GM12878 (cell line): Measurements from ENCODE around the gene FPR1. TPM values are rescaled to one million over a fixed set of nuclear protein-coding genes. Genes with fewer than 3 reads are reported as not detected.

ENCODE experiments used
- ATAC-seq: fragments of 200-7000 bp; cut with Tn5 transposase; 3 replicates; pipeline ENCODE4 v1.9.1; 2020; ENCODE audit warnings: mild to moderate bottlenecking, moderate library complexity
- BruUV-seq: library from RNA; stranded (reverse); fragments of 400-500 nt; replicated peaks from 2 replicates; lab custom pipeline; 2021; lab: Mats Ljungman, UMichigan
- CTCF ChIA-PET: fragments of 300-600 bp; sonication (Branson Sonifier 250); formaldehyde crosslinking; extraction: SDS; loops from one replicate; lab custom pipeline; 2021; ENCODE audit warnings: inconsistent platforms; lab: Yijun Ruan, JAX
- POLR2A ChIA-PET: fragments of 350-600 bp; formaldehyde crosslinking; extraction: SDS; loops from one replicate; lab custom pipeline; 2021; ENCODE audit warnings: inconsistent platforms; lab: Charles Lee
- RAD21 ChIA-PET: fragments of 300-600 bp; sonication (Branson Sonifier 250); formaldehyde crosslinking; loops from one replicate; lab custom pipeline; 2023; ENCODE audit warnings: antibody characterized with exemption; ENCODE audit not compliant: unreplicated experiment; lab: Charles Lee
- SMC1A ChIA-PET: fragments of 300-600 bp; sonication (Branson Sonifier 250); formaldehyde crosslinking; loops from one replicate; lab custom pipeline; 2023; ENCODE audit not compliant: unreplicated experiment, uncharacterized antibody; lab: Charles Lee
- DNase-seq: peaks from one replicate; pipeline ENCODE4 v3.0.0-alpha.2; 2011; ENCODE audit warnings: low read depth, low spot score
- FAIRE-seq: peaks from 3 replicates; lab custom pipeline; 2011; peaks lifted over from hg19 to GRCh38; lab: Jason Lieb, UNC
- H2AFZ ChIP-seq: 2 replicates; pipeline ENCODE4 v1.6.0; 2011; ENCODE audit warnings: low read depth, low read length, control low read depth; ENCODE audit not compliant: control insufficient read depth
- H3K27ac ChIP-seq: 2 replicates; pipeline ENCODE4 v1.5.1; 2011; ENCODE audit warnings: control low read depth; ENCODE audit not compliant: control insufficient read depth, insufficient read depth
- H3K27me3 ChIP-seq, 2 experiments: replicated peaks in 1 of 2; 2 replicates each; pipeline versions ENCODE4 v1.6.0 to v1.6.1; 2011; ENCODE audit warnings: low read length in 1 of 2; ENCODE audit not compliant: control insufficient read depth in 2 of 2, insufficient read depth in 2 of 2
- H3K36me3 ChIP-seq, 2 experiments: 2 replicates each; pipeline ENCODE4 v1.5.1; 2011; ENCODE audit warnings: low read length in 1 of 2; ENCODE audit not compliant: control insufficient read depth in 2 of 2, insufficient read depth in 2 of 2
- H3K4me1 ChIP-seq: 2 replicates; pipeline ENCODE4 v1.6.1; 2011; ENCODE audit warnings: mild to moderate bottlenecking, low read length, moderate library complexity, mixed read lengths; ENCODE audit not compliant: control insufficient read depth, insufficient read depth
- H3K4me2 ChIP-seq: 2 replicates; pipeline ENCODE4 v1.6.0; 2011; ENCODE audit warnings: control low read depth; ENCODE audit not compliant: control insufficient read depth, insufficient read depth
- H3K4me3 ChIP-seq: fragments of 200-600 bp; sonication (generic); 2 replicates; pipeline ENCODE4 v1.5.1; 2016
- H3K79me2 ChIP-seq: 2 replicates; pipeline ENCODE4 v1.6.0; 2011; ENCODE audit warnings: low read length; ENCODE audit not compliant: control insufficient read depth, insufficient read depth
- H3K9ac ChIP-seq: 2 replicates; pipeline ENCODE4 v1.8.0; 2011; ENCODE audit warnings: low read length, control low read depth, mixed read lengths; ENCODE audit not compliant: control insufficient read depth, insufficient read depth
- H3K9me3 ChIP-seq: replicated peaks from 3 replicates; pipeline ENCODE4 v1.5.1; 2011; ENCODE audit warnings: mild to moderate bottlenecking, low read length; ENCODE audit not compliant: control insufficient read depth, insufficient read depth
- H4K20me1 ChIP-seq: 2 replicates; pipeline ENCODE4 v1.6.0; 2011; ENCODE audit not compliant: control insufficient read depth, insufficient read depth
- BCL11A ChIP-seq: IDR thresholded peaks from 2 replicates; pipeline ENCODE4 v1.6.1; 2011; ENCODE audit warnings: low read depth, low read length
- CBX3 ChIP-seq: fragments of 200-600 bp; sonication (generic); IDR thresholded peaks from 2 replicates; pipeline ENCODE4 v1.6.1; 2016; ENCODE audit warnings: low read depth, borderline replicate concordance
- HDGF ChIP-seq: fragments of 450-650 bp; IDR thresholded peaks from 2 replicates; pipeline ENCODE4 v1.6.1; 2016; ENCODE audit warnings: antibody characterized with exemption
- RCOR1 ChIP-seq: conservative IDR thresholded peaks from 2 replicates; pipeline ENCODE4 v1.6.1; 2012; ENCODE audit warnings: low read depth, low read length, improper control_type of control experiment
- SIX5 ChIP-seq: IDR thresholded peaks from 2 replicates; pipeline ENCODE4 v1.6.1; 2011; ENCODE audit warnings: mild to moderate bottlenecking, low read depth, low read length, moderate library complexity; ENCODE audit not compliant: severe bottlenecking
- SRF ChIP-seq, 2 experiments: IDR thresholded peaks; 2 replicates each; pipeline ENCODE4 v1.6.1; 2011; ENCODE audit warnings: low read depth in 2 of 2, low read length in 2 of 2, mild to moderate bottlenecking in 1 of 2, moderate library complexity in 1 of 2
- SUPT20H ChIP-seq: IDR thresholded peaks from 2 replicates; pipeline ENCODE4 v1.6.1; 2011; ENCODE audit warnings: low read depth, mild to moderate bottlenecking, low read length, moderate library complexity, borderline replicate concordance; ENCODE audit not compliant: control insufficient read depth
- TBL1XR1 ChIP-seq: IDR thresholded peaks from 2 replicates; pipeline ENCODE4 v1.6.1; 2012; ENCODE audit warnings: low read depth, low read length, improper control_type of control experiment
- YY1 ChIP-seq: IDR thresholded peaks from 2 replicates; pipeline ENCODE4 v1.6.1; 2011; ENCODE audit warnings: low read depth, mild to moderate bottlenecking, low read length
- ZNF207 ChIP-seq: fragments of 450-650 bp; IDR thresholded peaks from 2 replicates; pipeline ENCODE4 v1.6.1; 2014; ENCODE audit warnings: antibody characterized with exemption, mild to moderate bottlenecking, borderline replicate concordance
- WGBS: methylation state at CpG from one replicate; pipeline ENCODE4 v1.1.6; 2016; ENCODE audit warnings: low lambda C conversion rate; ENCODE audit not compliant: insufficient replicate concordance, insufficient coverage; ENCODE audit errors: missing lambda C conversion rate; 5-methylcytosine and 5-hydroxymethylcytosine counted together
- in situ Hi-C: fragments of 300-500 bp; cut with MboI; formaldehyde crosslinking; loops from 9 replicates; pipeline ENCODE4 v1.14.3; 2018; ENCODE audit warnings: mixed read lengths
- intact Hi-C: fragments of 100-400 bp; cut with micrococcal nuclease; formaldehyde crosslinking; loops from one replicate; pipeline ENCODE4 v1.14.2; 2022; ENCODE audit not compliant: unreplicated experiment
- polyA plus RNA-seq, 11 experiments: library from polyadenylated mRNA; depleted of rRNA in 4 of 11; unstranded in 6 of 11; stranded (reverse) in 5 of 11; fragments of >200 nt; fragmentation: Nextera tagmentation in 4 of 11; fragmentation: Illumina TruSeq in 1 of 11; extraction: Ambion mirVana in 4 of 11; extraction: Trizol in 1 of 11; gene quantifications; 1 replicate in 1 of 11; 2 replicates in 10 of 11; pipeline versions ENCODE4 v1.2.1 to v1.2.3, GENCODE V29; 2011 to 2016; ENCODE audit warnings: inconsistent platforms in 2 of 11, missing spikeins in 2 of 11, low read depth in 1 of 11
- total RNA-seq, 4 experiments: library from RNA; depleted of rRNA in 3 of 4; stranded (reverse); fragments of >200 nt in 3 of 4; fragmentation: Illumina TruSeq in 1 of 4; extraction: Trizol in 1 of 4; gene quantifications; 2 replicates each; pipeline versions ENCODE4 v1.2.1 to v1.2.3, GENCODE V29; 2013 to 2021
- TF ChIP-seq, protein P1 (sequence below): fragments of 150-350 bp; IDR thresholded peaks from 2 replicates; pipeline ENCODE4 v1.6.1; 2016; ENCODE audit warnings: low read depth, low read length
- TF ChIP-seq, protein P2 (sequence below): fragments of 450-650 bp; IDR thresholded peaks from 2 replicates; pipeline ENCODE4 v1.6.1; 2018; ENCODE audit warnings: borderline replicate concordance, mild to moderate bottlenecking; ENCODE audit not compliant: partially characterized antibody

FPR1 gene
- total and polyA plus RNA-seq, 10 of the 15 experiments (the other 5 are each of a cell fraction or from before 2014, with no cell fraction given): not detected

DNA sequence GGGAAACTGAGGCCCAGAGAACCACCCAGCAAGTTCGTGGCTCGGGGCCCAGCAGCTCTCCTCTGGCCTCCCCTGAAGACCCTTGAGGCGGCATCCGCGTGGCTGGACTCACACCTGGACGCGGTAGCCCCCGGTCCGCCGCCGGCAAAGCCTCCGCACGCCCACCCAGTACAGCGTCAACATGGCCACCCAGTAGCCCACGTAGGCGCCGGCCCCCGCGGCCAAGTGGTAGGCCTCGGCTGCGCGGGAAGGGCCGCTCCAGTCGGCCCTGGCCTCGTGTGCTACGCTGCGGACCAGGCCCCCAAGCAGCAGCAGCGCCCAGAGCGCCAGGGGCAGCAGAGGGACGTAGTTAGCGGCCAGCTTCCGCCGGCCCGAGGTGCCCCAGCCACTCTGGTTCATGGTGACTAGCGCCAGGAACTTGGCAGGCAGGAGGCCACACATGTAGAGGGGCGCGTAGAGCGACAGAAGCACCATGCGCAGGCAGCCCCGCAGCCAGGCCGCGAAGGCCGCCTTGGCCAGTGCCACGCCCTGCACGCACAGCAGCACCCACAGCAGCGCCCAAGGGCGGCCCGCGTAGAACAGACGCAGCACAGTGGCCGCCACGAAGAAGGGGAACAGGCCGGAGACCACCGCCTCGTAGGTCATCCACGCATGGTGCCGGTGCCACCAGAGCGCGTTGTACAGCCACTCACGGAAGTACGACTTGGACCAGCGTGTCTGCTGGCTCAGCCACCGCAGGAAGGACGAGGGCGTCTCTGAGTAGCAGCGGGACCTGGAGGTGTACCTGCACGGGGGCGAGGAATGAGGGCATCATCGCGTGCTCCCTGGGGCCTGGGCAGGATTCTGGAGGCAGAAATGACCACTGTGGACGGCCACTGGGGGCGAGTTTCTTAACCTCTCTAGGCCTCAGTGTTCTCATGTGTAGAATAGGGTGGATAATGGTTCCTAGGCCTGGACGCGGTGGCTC lies 38.1 kb downstream of the FPR1 start:
- intact Hi-C loops: no loop called here
- Histone ChIP-seq H3K4me1 (no peaks in the 10 kb centered on the region), H3K4me2 (no peak overlapping the region), H3K9ac (no peak overlapping the region), H3K4me3 (no peak overlapping the region), H3K27ac (no peak overlapping the region), H3K79me2 (no peaks in the 10 kb centered on the region), H2AFZ (no peak overlapping the region), H3K36me3 (no peaks in the 10 kb centered on the region), H4K20me1 (no peaks in the 10 kb centered on the region), H3K9me3 (no peaks in the 10 kb centered on the region; the same call in 2 of the 3 replicates), H3K27me3 (no peaks in the 10 kb centered on the region)
- no peak for ATAC-seq
- 90% methylated on average over 72 of the region's 74 CpGs for WGBS
- ChIA-PET POLR2A (no interaction called here), SMC1A (no interaction called here), CTCF (no interaction called here), RAD21 (no interaction called here)
- no peak for DNase-seq
- no peak for TF ChIP-seq RCOR1
- no peak for TF ChIP-seq SRF (IDR thresholded peaks at IDR 0.05; ENCODE audit: low read depth in 2 of 2, low read length in 2 of 2)
- TF ChIP-seq YY1: no peak
- TF ChIP-seq, protein P1, sequence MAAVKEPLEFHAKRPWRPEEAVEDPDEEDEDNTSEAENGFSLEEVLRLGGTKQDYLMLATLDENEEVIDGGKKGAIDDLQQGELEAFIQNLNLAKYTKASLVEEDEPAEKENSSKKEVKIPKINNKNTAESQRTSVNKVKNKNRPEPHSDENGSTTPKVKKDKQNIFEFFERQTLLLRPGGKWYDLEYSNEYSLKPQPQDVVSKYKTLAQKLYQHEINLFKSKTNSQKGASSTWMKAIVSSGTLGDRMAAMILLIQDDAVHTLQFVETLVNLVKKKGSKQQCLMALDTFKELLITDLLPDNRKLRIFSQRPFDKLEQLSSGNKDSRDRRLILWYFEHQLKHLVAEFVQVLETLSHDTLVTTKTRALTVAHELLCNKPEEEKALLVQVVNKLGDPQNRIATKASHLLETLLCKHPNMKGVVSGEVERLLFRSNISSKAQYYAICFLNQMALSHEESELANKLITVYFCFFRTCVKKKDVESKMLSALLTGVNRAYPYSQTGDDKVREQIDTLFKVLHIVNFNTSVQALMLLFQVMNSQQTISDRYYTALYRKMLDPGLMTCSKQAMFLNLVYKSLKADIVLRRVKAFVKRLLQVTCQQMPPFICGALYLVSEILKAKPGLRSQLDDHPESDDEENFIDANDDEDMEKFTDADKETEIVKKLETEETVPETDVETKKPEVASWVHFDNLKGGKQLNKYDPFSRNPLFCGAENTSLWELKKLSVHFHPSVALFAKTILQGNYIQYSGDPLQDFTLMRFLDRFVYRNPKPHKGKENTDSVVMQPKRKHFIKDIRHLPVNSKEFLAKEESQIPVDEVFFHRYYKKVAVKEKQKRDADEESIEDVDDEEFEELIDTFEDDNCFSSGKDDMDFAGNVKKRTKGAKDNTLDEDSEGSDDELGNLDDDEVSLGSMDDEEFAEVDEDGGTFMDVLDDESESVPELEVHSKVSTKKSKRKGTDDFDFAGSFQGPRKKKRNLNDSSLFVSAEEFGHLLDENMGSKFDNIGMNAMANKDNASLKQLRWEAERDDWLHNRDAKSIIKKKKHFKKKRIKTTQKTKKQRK: no peak
- TF ChIP-seq, protein P2, sequence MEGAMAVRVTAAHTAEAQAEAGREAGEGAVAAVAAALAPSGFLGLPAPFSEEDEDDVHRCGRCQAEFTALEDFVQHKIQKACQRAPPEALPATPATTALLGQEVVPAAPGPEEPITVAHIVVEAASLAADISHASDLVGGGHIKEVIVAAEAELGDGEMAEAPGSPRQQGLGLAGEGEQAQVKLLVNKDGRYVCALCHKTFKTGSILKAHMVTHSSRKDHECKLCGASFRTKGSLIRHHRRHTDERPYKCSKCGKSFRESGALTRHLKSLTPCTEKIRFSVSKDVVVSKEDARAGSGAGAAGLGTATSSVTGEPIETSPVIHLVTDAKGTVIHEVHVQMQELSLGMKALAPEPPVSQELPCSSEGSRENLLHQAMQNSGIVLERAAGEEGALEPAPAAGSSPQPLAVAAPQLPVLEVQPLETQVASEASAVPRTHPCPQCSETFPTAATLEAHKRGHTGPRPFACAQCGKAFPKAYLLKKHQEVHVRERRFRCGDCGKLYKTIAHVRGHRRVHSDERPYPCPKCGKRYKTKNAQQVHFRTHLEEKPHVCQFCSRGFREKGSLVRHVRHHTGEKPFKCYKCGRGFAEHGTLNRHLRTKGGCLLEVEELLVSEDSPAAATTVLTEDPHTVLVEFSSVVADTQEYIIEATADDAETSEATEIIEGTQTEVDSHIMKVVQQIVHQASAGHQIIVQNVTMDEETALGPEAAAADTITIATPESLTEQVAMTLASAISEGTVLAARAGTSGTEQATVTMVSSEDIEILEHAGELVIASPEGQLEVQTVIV: no peak
- TF ChIP-seq TBL1XR1: no peak
- no peak for TF ChIP-seq BCL11A
- TF ChIP-seq HDGF: no peak
- TF ChIP-seq SIX5: no peak
- no peak for TF ChIP-seq SUPT20H
- TF ChIP-seq ZNF207: no peak
- no peak for TF ChIP-seq CBX3
- BruUV-seq: no TSS peak
- in situ Hi-C loops: no loop called here
- FAIRE-seq: no peak
